A549 (cell line): ENCODE results near the gene TOR2A. TPM values are rescaled to one million over a fixed set of nuclear protein-coding genes. Genes with fewer than 3 reads are reported as not detected.

ENCODE experiments used
- ATAC-seq, 2 experiments: fragments of 200-7000 bp in 1 of 2; fragments of >200 bp in 1 of 2; cut with Nextera tagmentation in 1 of 2; cut with Tn5 transposase in 1 of 2; 3 replicates each; pipeline versions ENCODE4 v1.8.0 to v1.9.1; 2018 to 2020; ENCODE audit warnings: mild to moderate bottlenecking in 1 of 2, moderate library complexity in 1 of 2
- CTCF ChIA-PET: fragments of 300-600 bp; sonication (Branson Sonifier 250); formaldehyde crosslinking; extraction: SDS; loops from one replicate; lab custom pipeline; 2021; ENCODE audit warnings: antibody characterized with exemption, inconsistent platforms; lab: Yijun Ruan, JAX
- POLR2A ChIA-PET: fragments of 350-600 bp; formaldehyde crosslinking; extraction: SDS; loops from one replicate; lab custom pipeline; 2021; ENCODE audit warnings: antibody characterized with exemption, inconsistent platforms; lab: Yijun Ruan, JAX
- DNase-seq, 2 experiments: peaks; one replicate each; pipeline versions ENCODE4 v3.0.0 to v3.0.0-alpha.2; 2011 to 2016; ENCODE audit warnings: low read depth in 1 of 2, low spot score in 1 of 2
- FAIRE-seq: peaks from 2 replicates; lab custom pipeline; 2011; peaks lifted over from hg19 to GRCh38; lab: Jason Lieb, UNC
- H3K27ac ChIP-seq, 2 experiments: fragments of >200 bp; sonication (Bioruptor Twin); formaldehyde crosslinking; 3 replicates each; pipeline ENCODE4 v1.5.1; 2016 to 2017
- H3K4me1 ChIP-seq: fragments of >200 bp; sonication (Bioruptor Twin); formaldehyde crosslinking; 3 replicates; pipeline ENCODE4 v1.6.1; 2016
- H3K4me2 ChIP-seq: fragments of >200 bp; sonication (Bioruptor Twin); formaldehyde crosslinking; 3 replicates; pipeline ENCODE4 v1.6.1; 2016
- H3K4me3 ChIP-seq: fragments of >200 bp; sonication (Bioruptor Twin); formaldehyde crosslinking; 3 replicates; pipeline ENCODE4 v1.5.1; 2016
- H3K9me3 ChIP-seq: fragments of >200 bp; sonication (Bioruptor Twin); formaldehyde crosslinking; 3 replicates; pipeline ENCODE4 v1.6.1; 2016
- BHLHE40 ChIP-seq: IDR thresholded peaks from 2 replicates; pipeline ENCODE4 v1.6.1; 2012; ENCODE audit warnings: low read depth, low read length, inconsistent platforms
- CHD2 ChIP-seq: fragments of 150-350 bp; IDR thresholded peaks from 2 replicates; pipeline ENCODE4 v1.6.1; 2014; ENCODE audit warnings: low read length; ENCODE audit not compliant: partially characterized antibody
- CHD4 ChIP-seq: fragments of 200-600 bp; sonication (generic); IDR thresholded peaks from 2 replicates; pipeline ENCODE4 v1.6.1; 2016; ENCODE audit warnings: antibody characterized with exemption, mild to moderate bottlenecking, borderline replicate concordance
- EHF ChIP-seq: fragments of 250-450 bp; sonication (Bioruptor Pico); IDR thresholded peaks from 2 replicates; pipeline ENCODE4 v1.5.0; 2020; ENCODE audit warnings: mild to moderate bottlenecking
- EHMT2 ChIP-seq: fragments of 200-600 bp; sonication (generic); IDR thresholded peaks from 2 replicates; pipeline ENCODE4 v1.6.1; 2016; ENCODE audit warnings: antibody characterized with exemption, low read depth, mild to moderate bottlenecking, moderate library complexity
- FOSB ChIP-seq: fragments of 250-450 bp; sonication (Bioruptor Pico); IDR thresholded peaks from 2 replicates; pipeline ENCODE4 v1.5.0; 2020; ENCODE audit warnings: mild to moderate bottlenecking, moderate library complexity
- FOXS1 ChIP-seq: fragments of 250-450 bp; sonication (Bioruptor Pico); IDR thresholded peaks from 2 replicates; pipeline ENCODE4 v1.5.0; 2020; ENCODE audit warnings: mild to moderate bottlenecking, moderate library complexity
- GATA3 ChIP-seq: IDR thresholded peaks from 2 replicates; pipeline ENCODE4 v1.6.1; 2012; ENCODE audit warnings: borderline replicate concordance
- HEYL ChIP-seq: fragments of 250-450 bp; sonication (Bioruptor Pico); IDR thresholded peaks from 2 replicates; pipeline ENCODE4 v1.8.0; 2021; ENCODE audit warnings: mild to moderate bottlenecking, moderate library complexity
- HOXB13 ChIP-seq: fragments of 250-450 bp; sonication (Bioruptor Pico); IDR thresholded peaks from 2 replicates; pipeline ENCODE4 v1.5.0; 2020; ENCODE audit warnings: low read depth, mild to moderate bottlenecking, moderate library complexity
- HOXB5 ChIP-seq: fragments of 250-450 bp; sonication (Bioruptor Pico); IDR thresholded peaks from 2 replicates; pipeline ENCODE4 v1.5.0; 2020; ENCODE audit warnings: mild to moderate bottlenecking, moderate library complexity
- JUNB ChIP-seq: fragments of >200 bp; sonication (Bioruptor Twin); formaldehyde crosslinking; IDR thresholded peaks from 2 replicates; pipeline ENCODE4 v1.6.1; 2016
- MAFK ChIP-seq: fragments of 450-650 bp; IDR thresholded peaks from 2 replicates; pipeline ENCODE4 v1.6.1; 2014; ENCODE audit not compliant: partially characterized antibody
- NFE2L2 ChIP-seq: fragments of 150-350 bp; conservative IDR thresholded peaks from 2 replicates; pipeline ENCODE4 v1.6.1; 2014; ENCODE audit warnings: low read length
- NPAS2 ChIP-seq: fragments of 250-450 bp; sonication (Bioruptor Pico); IDR thresholded peaks from 2 replicates; pipeline ENCODE4 v1.8.0; 2022; ENCODE audit warnings: mild to moderate bottlenecking, moderate library complexity, borderline replicate concordance
- NR3C1 ChIP-seq: fragments of >200 bp; sonication (Bioruptor Twin); formaldehyde crosslinking; IDR thresholded peaks from 3 replicates; pipeline ENCODE4 v1.6.1; 2017
- POLR2A ChIP-seq: IDR thresholded peaks from 2 replicates; pipeline ENCODE4 v1.6.1; 2012; ENCODE audit warnings: mild to moderate bottlenecking, low read length
- RFX5 ChIP-seq: fragments of 450-650 bp; IDR thresholded peaks from 2 replicates; pipeline ENCODE4 v1.7.1; 2014; ENCODE audit warnings: antibody characterized with exemption, mild to moderate bottlenecking, moderate library complexity
- TFCP2L1 ChIP-seq: fragments of 250-450 bp; sonication (Bioruptor Pico); IDR thresholded peaks from 2 replicates; pipeline ENCODE4 v1.5.0; 2021; ENCODE audit warnings: mild to moderate bottlenecking
- TP53 ChIP-seq: fragments of 250-450 bp; sonication (Bioruptor Pico); IDR thresholded peaks from 2 replicates; pipeline ENCODE4 v1.5.0; 2021; ENCODE audit warnings: mild to moderate bottlenecking, moderate library complexity
- ZFP36 ChIP-seq: fragments of 450-650 bp; IDR thresholded peaks from 2 replicates; pipeline ENCODE4 v1.6.1; 2014; ENCODE audit warnings: borderline replicate concordance; ENCODE audit not compliant: partially characterized antibody
- WGBS: methylation state at CpG from one replicate; pipeline ENCODE4 v1.1.6; 2017; ENCODE audit errors: missing lambda C conversion rate; 5-methylcytosine and 5-hydroxymethylcytosine counted together
- polyA plus RNA-seq, 4 experiments: library from polyadenylated mRNA; depleted of rRNA in 3 of 4; stranded (reverse); fragments of >200 nt; fragmentation: RNase III in 1 of 4; extraction: RNeasy Plus Mini Kit Qiagen cat#74134 plus additional on column Dnase treatment in 1 of 4; gene quantifications; 2 replicates in 3 of 4; 3 replicates in 1 of 4; pipeline ENCODE4 v1.2.3, GENCODE V29; 2011 to 2017
- TF ChIP-seq, protein P1 (sequence below): fragments of >200 bp; sonication (Bioruptor Twin); formaldehyde crosslinking; IDR thresholded peaks from 3 replicates; pipeline ENCODE4 v1.5.1; 2016
- TF ChIP-seq, protein P2 (sequence below): IDR thresholded peaks from 2 replicates; pipeline ENCODE4 v1.6.1; 2012

Gene TOR2A
- polyA plus RNA-seq, 2 of the 4 experiments (the other 2 are of a cell fraction) = 4.9 to 9.6 TPM

DNA sequence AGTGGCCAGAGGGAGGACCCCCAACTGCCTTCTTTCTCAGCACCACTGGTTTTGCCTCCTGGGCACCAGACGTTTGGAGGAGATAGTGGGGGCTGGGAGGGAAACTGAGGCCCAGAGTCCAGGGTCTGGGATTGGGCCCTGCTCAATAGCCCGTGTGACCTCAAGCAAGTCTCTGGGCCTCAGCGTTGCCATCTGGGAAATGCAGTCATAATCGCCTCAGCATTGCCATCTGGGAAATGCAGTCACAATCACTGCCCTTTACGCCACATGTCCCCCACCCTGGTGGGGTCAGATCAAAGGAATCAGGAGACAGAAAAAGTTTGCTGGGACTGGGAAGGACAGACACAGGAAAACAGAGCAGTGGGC, 41.8 kb upstream of the TOR2A start:
- Histone ChIP-seq H3K4me1 (peaks cover 9% of the 10 kb centered on the region; the same call in 2 of the 3 replicates), H3K9me3 (no peaks in the 10 kb centered on the region), H3K27ac (no peak overlapping the region), H3K4me3 (no peak overlapping the region), H3K4me2 (no peak overlapping the region)
- FAIRE-seq (no peak), DNase-seq (no peak), ATAC-seq (no peak)
- 55% methylated on average over 5 of the region's 5 CpGs for WGBS
- TF ChIP-seq HEYL (no peak), GATA3 (no peak), EHF (CRISPR knock-in tag) (no peak), CHD4 (no peak), FOXS1 (CRISPR knock-in tag) (no peak), BHLHE40 (no peak), NR3C1 (no peak), NFE2L2 (no peak), HOXB13 (CRISPR knock-in tag) (no peak), TFCP2L1 (CRISPR knock-in tag) (no peak)
- CTCF ChIA-PET = interaction anchor here (2.1 to 6.9 kb wide), 2 partner anchors 42 to 144 kb away, joined by 7 to 47 read pairs; partner anchors contain the start of gene TOR2A
- POLR2A ChIA-PET = no interaction called here

DNA sequence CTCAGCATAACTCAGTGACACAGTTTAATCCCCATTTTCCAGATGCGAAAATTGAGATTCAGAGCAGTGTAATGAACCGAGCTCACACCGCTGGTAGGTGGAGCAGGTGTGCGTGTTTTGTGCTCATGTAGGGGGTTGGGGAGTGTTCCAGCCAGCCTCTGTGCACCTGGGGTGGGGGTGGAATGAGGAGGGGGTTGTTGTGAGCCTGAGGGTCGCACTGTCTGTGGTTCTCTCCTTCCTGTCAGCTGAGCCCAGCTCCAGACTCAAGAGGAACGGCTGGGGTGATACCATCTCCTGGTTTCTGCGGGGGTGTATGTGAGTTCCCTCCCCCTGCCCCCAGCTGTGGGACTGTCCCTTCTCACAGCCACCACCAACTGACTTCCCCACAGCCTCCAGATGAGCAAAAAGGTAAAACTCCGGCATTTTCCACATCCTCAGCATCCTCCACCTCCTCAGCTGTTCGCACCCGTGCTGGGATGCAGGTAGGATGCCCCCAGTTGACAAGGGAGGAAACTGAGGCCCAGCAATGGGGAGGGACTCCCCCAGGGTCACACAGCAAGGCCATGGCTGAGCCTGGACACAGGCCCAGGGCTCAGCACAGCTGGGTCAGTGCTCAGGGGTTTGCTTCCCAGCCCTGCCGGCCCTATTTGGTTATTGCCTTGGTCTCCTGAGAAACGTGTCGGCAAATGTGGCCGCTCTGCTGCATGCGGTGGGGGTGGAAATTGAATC, 41.3 kb upstream of the TOR2A start:
- Histone ChIP-seq H3K4me2 (no peak overlapping the region), H3K9me3 (no peaks in the 10 kb centered on the region), H3K4me3 (no peak overlapping the region), H3K4me1 (peaks cover 9% of the 10 kb centered on the region; the same call in 2 of the 3 replicates), H3K27ac (no peak overlapping the region)
- ChIA-PET CTCF (interaction anchor here (2.1 to 15.5 kb wide), 3 partner anchors 7 to 145 kb away, joined by 7 to 157 read pairs (median 47); partner anchors contain the start of genes CDK9, SH2D3C and TOR2A), POLR2A (no interaction called here)
- no peak for TF ChIP-seq POLR2A
- TF ChIP-seq EHMT2 = no peak
- no peak for TF ChIP-seq EHF (CRISPR knock-in tag)
- TF ChIP-seq, protein P1, sequence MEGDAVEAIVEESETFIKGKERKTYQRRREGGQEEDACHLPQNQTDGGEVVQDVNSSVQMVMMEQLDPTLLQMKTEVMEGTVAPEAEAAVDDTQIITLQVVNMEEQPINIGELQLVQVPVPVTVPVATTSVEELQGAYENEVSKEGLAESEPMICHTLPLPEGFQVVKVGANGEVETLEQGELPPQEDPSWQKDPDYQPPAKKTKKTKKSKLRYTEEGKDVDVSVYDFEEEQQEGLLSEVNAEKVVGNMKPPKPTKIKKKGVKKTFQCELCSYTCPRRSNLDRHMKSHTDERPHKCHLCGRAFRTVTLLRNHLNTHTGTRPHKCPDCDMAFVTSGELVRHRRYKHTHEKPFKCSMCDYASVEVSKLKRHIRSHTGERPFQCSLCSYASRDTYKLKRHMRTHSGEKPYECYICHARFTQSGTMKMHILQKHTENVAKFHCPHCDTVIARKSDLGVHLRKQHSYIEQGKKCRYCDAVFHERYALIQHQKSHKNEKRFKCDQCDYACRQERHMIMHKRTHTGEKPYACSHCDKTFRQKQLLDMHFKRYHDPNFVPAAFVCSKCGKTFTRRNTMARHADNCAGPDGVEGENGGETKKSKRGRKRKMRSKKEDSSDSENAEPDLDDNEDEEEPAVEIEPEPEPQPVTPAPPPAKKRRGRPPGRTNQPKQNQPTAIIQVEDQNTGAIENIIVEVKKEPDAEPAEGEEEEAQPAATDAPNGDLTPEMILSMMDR = no peak
- TF ChIP-seq, protein P2, sequence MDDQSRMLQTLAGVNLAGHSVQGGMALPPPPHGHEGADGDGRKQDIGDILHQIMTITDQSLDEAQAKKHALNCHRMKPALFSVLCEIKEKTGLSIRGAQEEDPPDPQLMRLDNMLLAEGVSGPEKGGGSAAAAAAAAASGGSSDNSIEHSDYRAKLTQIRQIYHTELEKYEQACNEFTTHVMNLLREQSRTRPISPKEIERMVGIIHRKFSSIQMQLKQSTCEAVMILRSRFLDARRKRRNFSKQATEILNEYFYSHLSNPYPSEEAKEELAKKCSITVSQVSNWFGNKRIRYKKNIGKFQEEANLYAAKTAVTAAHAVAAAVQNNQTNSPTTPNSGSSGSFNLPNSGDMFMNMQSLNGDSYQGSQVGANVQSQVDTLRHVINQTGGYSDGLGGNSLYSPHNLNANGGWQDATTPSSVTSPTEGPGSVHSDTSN = no peak
- TF ChIP-seq JUNB = no peak
- FAIRE-seq (no peak), DNase-seq (no peak), ATAC-seq (no peak)
- 74% methylated on average over 14 of the region's 15 CpGs for WGBS

- Histone ChIP-seq H3K4me1 (peaks cover 8% of the 10 kb centered on the region), H3K9me3 (no peaks in the 10 kb centered on the region), H3K4me2 (no peak overlapping the region), H3K4me3 (no peak overlapping the region), H3K27ac (no peak overlapping the region)
- ChIA-PET POLR2A (no interaction called here), CTCF (interaction anchor here (1.9 to 15.5 kb wide), 3 partner anchors 10 to 96 kb away, joined by 5 to 157 read pairs (median 47); partner anchors contain the start of genes CDK9, SH2D3C and TOR2A)
- no peak for FAIRE-seq
- no peak for TF ChIP-seq NPAS2 (CRISPR knock-in tag)
- WGBS = 79% methylated on average over 9 of the region's 10 CpGs
- DNase-seq = no peak
- ATAC-seq = no peak
These were observed 38.9 kb upstream of the TOR2A start for GRCh38 chr9:127773981-127774380.

DNA sequence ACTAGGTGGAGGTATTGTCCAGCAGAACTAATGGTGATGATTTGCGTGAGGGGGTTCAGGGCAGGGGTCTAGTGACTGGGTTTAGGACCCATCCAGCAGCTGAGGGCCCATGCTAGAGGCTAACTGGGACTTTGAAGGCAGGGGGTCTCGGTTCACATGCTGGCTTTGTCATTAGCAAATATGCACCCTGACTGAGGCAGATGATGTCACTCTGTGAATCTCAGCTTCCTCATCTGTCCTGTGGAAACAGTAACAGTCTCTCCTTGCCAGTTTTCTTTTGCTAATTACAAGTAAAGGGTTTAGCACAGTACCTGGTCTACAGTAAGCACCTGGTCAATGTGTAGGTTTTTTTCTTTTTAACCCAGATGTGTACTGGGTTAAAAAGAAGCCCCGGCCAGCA, 38.2 kb upstream of the TOR2A start:
- DNase-seq (no peak), ATAC-seq (no peak), FAIRE-seq (no peak)
- Histone ChIP-seq H3K9me3 (no peaks in the 10 kb centered on the region), H3K4me2 (no peak overlapping the region), H3K4me1 (peaks cover 4% of the 10 kb centered on the region; the same call in 1 of the 3 replicates), H3K4me3 (no peak overlapping the region), H3K27ac (no peak overlapping the region)
- WGBS = 63% methylated on average over 3 of the region's 3 CpGs
- ChIA-PET CTCF (interaction anchor here (4.5 to 15.5 kb wide), 3 partner anchors 10 to 97 kb away, joined by 20 to 157 read pairs (median 47); partner anchors contain the start of genes CDK9, SH2D3C and TOR2A), POLR2A (no interaction called here)
- TF ChIP-seq MAFK (no peak), NR3C1 (no peak), CHD2 (no peak), FOSB (CRISPR knock-in tag) (no peak), TP53 (CRISPR knock-in tag) (no peak), ZFP36 (no peak), RFX5 (no peak), JUNB (no peak), EHMT2 (no peak), HOXB5 (CRISPR knock-in tag) (no peak)
